ENCODE measurements around the gene CCDC83. TPM values are rescaled to one million over a fixed set of nuclear protein-coding genes. Genes with fewer than 3 reads are reported as not detected.

CCDC83 gene
- total and polyA plus RNA-seq, 11 donors, result not detected

- Histone ChIP-seq H3K9me3 (no peaks in the 10 kb centered on the region), H3K4me3 (no peak overlapping the region), H3K4me1 (no peaks in the 10 kb centered on the region), H3K27me3 (no peaks in the 10 kb centered on the region), H3K27ac (no peak overlapping the region), H3K36me3 (no peaks in the 10 kb centered on the region)
- no peak for TF ChIP-seq POLR2A (IDR thresholded peaks at IDR 0.05)
- TF ChIP-seq, protein P1, sequence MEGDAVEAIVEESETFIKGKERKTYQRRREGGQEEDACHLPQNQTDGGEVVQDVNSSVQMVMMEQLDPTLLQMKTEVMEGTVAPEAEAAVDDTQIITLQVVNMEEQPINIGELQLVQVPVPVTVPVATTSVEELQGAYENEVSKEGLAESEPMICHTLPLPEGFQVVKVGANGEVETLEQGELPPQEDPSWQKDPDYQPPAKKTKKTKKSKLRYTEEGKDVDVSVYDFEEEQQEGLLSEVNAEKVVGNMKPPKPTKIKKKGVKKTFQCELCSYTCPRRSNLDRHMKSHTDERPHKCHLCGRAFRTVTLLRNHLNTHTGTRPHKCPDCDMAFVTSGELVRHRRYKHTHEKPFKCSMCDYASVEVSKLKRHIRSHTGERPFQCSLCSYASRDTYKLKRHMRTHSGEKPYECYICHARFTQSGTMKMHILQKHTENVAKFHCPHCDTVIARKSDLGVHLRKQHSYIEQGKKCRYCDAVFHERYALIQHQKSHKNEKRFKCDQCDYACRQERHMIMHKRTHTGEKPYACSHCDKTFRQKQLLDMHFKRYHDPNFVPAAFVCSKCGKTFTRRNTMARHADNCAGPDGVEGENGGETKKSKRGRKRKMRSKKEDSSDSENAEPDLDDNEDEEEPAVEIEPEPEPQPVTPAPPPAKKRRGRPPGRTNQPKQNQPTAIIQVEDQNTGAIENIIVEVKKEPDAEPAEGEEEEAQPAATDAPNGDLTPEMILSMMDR (IDR thresholded peaks at IDR 0.05), result no peak
- DNase-seq (no peak), ATAC-seq (no peak)
- intact Hi-C loops (cut with DNase I), result loop anchor here in 1 of 10 donors (10.0 kb wide), 1 partner anchor 351 kb away; no protein-coding TSS in a partner anchor
- WGBS, 4 donors, result 36 to 43% (median 40%) methylated on average over 1 of the region's 1 CpG
These were observed 8.7 kb downstream of the CCDC83 start for GRCh38 chr11:85863855-85864254.

- Histone ChIP-seq H3K27ac (no peak overlapping the region), H3K36me3 (no peaks in the 10 kb centered on the region), H3K4me1 (no peaks in the 10 kb centered on the region), H3K9me3 (no peaks in the 10 kb centered on the region), H3K27me3 (no peaks in the 10 kb centered on the region), H3K4me3 (no peak overlapping the region)
- TF ChIP-seq, protein P1 (IDR thresholded peaks at IDR 0.05), result no peak
- TF ChIP-seq POLR2A (IDR thresholded peaks at IDR 0.05), result no peak
- ATAC-seq (no peak), DNase-seq (no peak)
- 71 to 90% (median 83%) methylated on average over 1 of the region's 1 CpG for WGBS, 4 donors
- intact Hi-C loops (cut with DNase I), result loop anchor here in 1 of 10 donors (10.0 kb wide), 1 partner anchor 349 kb away; no protein-coding TSS in a partner anchor
These were observed 11.1 kb downstream of the CCDC83 start for GRCh38 chr11:85866137-85866827.

DNA sequence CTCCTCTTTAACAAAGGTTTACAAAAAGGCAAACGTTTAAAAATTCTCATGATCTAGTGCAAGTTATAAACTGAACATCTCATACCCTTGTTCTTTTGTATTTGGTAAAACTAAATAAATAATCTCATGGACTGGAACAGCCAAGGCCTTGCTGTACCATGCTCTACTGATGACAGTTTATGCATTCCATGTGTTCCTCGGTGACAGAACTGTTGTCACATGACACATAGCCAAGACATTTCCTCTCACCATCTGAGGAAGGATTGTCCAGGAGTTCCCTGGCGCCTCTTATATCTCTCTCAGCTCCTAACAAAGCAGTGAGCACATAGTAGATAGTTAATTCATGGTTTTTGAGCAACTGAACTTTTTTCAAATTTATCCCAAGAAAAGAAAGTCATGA is 12.6 kb downstream of the CCDC83 start:
- no peaks in the 10 kb centered on the region for H3K9me3 ChIP-seq
- no peak overlapping the region for H3K4me3 ChIP-seq
- 39 to 51% (median 46%) methylated on average over 3 of the region's 3 CpGs for WGBS, 4 donors
- no peak for ATAC-seq
- intact Hi-C loops (cut with DNase I), result loop anchor here in 1 of 10 donors (10.0 kb wide), 1 partner anchor 347 kb away; no protein-coding TSS in a partner anchor
- TF ChIP-seq, protein P1 (IDR thresholded peaks at IDR 0.05), result no peak
- no peak for TF ChIP-seq POLR2A (IDR thresholded peaks at IDR 0.05)
- H3K4me1 ChIP-seq, result no peaks in the 10 kb centered on the region
- H3K27me3 ChIP-seq, result no peaks in the 10 kb centered on the region
- H3K27ac ChIP-seq, result no peak overlapping the region
- no peaks in the 10 kb centered on the region for H3K36me3 ChIP-seq
- DNase-seq, result no peak

- Histone ChIP-seq H3K36me3 (no peaks in the 10 kb centered on the region), H3K27ac (no peak overlapping the region), H3K27me3 (no peaks in the 10 kb centered on the region), H3K4me3 (no peak overlapping the region), H3K4me1 (no peaks in the 10 kb centered on the region), H3K9me3 (no peaks in the 10 kb centered on the region)
- intact Hi-C loops (cut with DNase I), result loop anchor here in 1 of 10 donors (10.0 kb wide), 1 partner anchor 345 kb away; no protein-coding TSS in a partner anchor
- WGBS, 4 donors, result 84 to 96% (median 90%) methylated on average over 2 of the region's 2 CpGs
- ATAC-seq, result no peak
- TF ChIP-seq, protein P1 (IDR thresholded peaks at IDR 0.05), result no peak
- TF ChIP-seq POLR2A (IDR thresholded peaks at IDR 0.05), result no peak
- DNase-seq, result no peak
These were observed 14.6 kb downstream of the CCDC83 start for GRCh38 chr11:85869781-85870180.

Data from heart left ventricle (tissue), 16 donors.